GM19372 (cell line): Measurements from ENCODE around the gene MEIS2.
"Not testable (repeated sequence)": the region's sequence is repeated elsewhere in the genome, so short reads cannot be mapped to it uniquely, and the experiment has no call there.

ENCODE experiments used
- ATAC-seq: cut with Tn5 transposase; IDR thresholded peaks from one replicate; pipeline ENCODE4 v1.9.1; 2021; ENCODE audit warnings: mild to moderate bottlenecking, low read depth, moderate library complexity; ENCODE audit not compliant: unreplicated experiment

Gene MEIS2

DNA sequence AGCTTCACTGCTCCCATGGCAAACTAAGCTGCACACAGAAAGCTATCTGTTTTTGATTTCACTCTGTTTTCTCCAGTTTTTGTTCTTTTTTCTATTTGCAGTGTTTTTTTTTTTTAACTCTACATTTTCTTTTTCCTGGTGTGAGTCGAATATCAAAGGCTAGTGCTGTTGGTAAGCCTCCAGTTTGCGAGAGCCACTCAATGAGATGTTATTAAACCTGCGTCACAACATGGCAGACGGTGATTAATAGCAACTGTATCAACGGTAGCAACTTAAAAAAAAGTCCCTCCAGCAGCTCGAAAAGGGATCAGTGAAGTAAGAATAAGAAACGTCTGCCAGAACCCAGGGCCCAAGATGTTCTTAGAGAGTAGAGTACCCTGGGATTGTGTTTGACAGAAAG lies 84.1 kb downstream of the MEIS2 start:
- ATAC-seq = no peak

DNA sequence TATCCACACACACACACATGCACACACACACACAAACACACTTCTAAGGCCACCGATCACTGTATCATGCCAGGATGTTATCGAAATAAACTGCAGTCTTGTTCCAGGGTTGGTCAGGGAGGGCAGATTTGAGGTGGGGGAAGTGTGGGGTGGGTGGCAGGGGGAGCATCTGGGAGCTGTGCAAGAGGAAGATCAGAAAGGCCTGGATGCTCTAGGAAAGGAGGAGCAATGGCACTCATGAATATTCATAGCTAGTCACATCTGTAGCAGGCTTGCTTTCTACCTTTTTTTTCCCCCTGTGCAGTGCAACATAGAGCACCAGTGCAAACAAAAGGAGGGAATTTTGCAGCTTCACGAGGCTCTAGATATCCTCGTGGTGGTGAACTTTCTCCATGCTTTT lies 84.9 kb downstream of the MEIS2 start:
- no peak for ATAC-seq

DNA sequence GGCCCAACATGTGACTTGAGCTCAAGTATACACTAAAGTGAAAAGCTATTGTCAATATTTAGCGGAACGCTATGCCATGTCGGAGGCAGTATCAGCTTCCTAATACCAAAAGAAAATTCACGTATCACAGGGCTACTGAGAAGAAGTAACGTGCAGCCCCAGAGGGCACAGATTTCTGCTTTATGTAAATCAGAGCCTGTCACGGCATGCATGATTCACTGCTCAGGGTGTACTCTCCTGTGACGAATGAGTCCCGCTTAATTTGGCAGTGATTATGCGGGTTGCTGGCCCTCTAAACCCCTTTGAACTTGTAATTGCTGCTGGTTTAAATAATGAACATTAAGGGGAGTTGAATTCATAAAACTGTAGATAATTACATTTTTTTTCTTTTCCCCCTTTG lies 85.3 kb downstream of the MEIS2 start:
- ATAC-seq = no peak

DNA sequence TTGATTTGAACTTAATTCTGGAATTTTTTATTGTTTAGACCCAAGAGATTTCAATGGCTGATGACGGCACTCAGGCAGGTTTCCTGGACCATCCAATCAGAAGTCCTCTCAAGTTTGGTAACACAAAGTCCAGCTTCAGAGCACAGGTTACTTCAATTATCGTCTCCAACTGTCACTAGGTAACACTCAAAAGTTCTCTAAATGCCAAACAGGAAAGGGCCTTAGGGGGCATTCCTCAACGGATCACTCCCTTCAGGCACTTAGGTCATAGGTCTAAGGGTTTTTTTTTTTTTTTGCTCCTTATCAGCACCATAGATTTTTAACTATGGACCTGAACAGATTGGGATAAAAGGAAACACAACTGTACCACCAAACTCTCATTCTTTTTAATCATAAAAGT lies 85.8 kb downstream of the MEIS2 start:
- ATAC-seq = no peak

DNA sequence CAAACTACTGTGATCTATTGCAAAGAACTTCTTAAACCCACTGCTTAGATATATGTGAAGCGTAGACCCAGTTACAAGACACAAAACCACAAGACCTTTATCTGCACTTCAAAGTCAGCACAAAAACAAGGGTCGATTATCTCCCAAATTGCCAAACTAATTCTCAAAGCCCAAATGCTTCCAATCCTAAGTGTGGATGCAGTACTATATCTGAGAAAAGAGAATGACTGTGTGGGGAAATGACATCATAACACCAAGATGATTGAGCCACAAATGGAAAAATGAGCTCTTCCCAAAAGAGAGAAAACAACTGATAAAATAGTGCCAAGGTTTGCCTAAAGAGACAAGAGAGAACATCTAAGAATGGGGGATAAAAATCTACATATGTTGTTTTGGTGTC lies 86.2 kb downstream of the MEIS2 start:
- no peak for ATAC-seq

DNA sequence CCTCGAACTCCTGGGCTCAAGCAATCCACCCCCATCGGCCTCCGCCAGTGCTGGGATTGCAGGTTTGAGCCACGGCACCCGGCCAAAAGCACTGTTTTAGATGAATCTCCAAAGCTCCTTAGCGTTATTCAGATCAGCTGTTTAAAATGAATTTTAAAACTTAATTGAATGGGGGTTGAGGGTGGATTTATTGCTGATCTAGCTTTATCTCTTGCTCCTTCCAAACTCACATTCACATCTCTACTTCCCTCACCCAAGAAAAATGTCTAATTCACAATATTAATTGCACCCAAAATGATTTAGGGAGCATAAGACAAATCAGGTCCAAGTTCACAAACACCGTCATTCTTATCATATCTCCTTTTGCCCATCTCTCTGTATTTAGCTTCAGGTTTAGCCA lies 89.8 kb downstream of the MEIS2 start:
- no peak for ATAC-seq

DNA sequence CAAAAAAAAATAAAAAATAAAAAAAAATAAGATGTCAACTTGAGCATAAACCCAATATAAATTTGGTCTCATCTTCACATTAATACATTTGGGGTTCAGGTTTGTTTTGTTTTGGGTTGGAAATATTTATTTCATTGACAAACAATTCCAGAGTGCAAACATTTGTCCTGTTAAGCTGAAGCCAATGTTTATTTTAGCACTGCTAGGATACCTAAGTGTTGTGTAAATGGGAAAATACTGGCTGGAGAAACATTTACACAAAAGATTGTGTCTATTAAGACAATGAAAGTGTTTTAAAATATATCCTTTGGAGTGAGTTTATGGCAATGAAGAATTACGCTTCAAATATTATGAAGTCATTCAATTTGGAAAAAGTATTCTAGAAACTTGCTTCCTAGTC lies 91.1 kb downstream of the MEIS2 start:
- no peak for ATAC-seq

DNA sequence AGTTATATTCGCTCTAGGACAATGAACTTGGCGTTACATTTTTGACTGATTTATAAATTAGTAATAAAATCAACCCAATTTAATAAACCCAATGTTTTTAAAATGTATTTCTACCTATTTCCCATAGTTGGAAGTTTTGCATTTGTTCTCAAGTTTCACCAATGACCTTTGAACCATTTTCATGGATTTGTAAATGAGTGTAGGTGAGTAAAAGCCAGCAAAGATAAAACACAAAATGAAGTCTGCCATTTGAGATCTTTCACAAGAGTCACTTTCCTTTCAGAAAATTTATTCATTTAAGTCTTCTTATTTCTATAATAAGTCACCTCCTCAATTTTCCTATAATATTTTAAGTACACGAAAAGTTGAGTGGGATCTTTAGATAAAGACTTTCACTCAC lies 92.1 kb downstream of the MEIS2 start:
- no peak for ATAC-seq

DNA sequence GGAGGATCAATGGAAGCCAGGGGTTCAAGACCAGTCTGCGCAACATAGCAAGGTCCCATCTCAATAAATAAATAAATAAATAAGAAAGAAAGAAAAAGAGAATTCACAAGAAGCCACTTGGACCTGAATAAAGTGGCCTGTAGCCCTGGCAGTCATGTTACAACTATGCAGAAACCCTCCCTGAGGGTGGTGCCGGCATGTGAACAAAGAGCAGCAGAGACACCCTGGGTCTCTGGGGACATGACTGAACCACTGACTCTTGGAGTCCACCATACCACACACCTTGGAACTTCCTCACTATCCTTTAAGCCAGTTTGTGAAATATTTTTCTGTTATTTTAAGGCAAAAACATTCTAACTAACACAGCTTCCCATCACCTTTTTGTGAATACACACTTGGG lies 93.0 kb downstream of the MEIS2 start:
- ATAC-seq = no peak

DNA sequence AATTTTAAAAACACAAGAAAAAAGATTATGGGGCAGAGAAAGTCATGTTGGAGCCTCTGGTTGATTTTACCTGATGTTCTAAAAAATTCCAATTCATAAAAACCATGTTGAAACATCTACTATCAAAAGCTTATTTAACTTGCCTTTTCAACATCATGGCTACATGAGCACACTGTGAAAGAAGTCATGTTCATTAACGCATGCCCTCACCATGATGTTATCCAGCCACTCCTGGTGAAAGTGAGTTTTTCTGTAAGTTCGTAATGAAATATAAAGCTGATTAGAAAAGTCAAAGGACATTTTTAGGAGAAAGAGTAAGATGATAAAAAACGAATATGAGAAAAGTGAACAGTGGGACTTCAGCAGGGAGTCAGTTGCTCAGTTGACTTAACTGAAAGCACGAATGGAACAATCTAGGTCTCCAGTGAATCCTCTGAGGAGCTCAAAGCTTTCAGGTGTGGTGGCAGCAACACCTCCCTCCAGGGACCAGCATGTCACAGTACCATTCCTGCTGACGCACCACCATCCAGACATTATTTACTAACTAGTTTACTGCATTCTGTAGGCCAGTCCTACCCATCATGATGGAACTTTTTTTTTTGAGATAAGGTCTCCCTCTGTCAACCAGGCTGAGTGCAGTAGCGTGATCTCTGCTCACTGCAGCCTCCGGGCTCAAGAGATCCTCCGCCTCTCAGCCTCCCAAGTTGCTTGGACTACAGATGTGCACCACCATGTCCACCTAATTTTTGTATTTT lies 95.2 kb downstream of the MEIS2 start:
- no peak for ATAC-seq

DNA sequence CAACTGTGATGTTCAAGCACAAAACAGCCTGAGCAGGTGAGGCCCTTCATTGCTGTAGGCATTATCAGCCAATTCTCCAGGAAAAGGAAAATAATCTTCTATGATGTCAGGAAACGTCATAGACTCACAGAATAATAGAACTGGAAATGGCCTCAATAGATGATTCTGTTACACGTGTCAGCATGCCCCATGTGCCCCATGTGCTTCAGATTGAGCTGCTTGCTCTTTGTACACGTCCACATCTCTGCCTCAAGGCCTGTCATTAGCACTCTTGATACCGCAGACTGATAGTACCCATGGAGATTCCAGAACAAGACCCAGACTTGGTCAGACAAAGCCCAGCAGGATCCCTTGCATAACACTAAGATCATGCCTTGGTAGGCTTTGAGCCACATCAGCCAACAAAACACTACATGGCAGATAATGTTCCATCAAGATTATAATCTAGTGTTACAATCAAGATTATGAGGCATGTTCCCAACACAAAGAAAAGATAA lies 95.9 kb downstream of the MEIS2 start:
- no peak for ATAC-seq

DNA sequence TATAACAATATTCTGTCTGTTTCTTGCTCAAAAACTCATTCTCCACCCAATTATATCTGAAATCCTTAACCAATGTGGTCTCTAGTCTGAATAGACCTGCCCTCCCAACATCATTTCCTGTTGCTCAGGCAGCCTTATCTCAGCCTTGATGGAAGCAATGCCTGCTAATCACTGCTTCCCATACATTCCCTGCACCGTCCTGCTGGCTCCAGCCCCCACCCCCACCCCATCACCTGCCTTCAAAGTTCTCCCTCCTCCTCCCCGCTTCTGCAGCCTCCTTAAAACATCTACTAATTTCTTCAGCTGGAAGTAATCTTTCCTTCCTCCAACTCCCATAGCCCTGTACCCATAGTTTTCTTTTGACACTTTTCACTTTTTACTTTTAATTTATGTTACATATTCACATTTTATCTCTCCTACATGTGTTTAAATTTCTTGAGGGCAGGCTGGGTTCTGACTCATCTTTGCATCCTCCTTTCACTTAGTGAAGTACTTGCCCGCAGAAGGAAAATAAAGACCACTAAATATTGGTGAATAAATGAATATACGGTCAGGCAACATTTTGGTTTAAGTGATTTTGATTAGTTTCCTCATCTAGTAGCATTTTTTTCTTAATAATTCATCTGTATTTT lies 98.2 kb downstream of the MEIS2 start:
- ATAC-seq = no peak

DNA sequence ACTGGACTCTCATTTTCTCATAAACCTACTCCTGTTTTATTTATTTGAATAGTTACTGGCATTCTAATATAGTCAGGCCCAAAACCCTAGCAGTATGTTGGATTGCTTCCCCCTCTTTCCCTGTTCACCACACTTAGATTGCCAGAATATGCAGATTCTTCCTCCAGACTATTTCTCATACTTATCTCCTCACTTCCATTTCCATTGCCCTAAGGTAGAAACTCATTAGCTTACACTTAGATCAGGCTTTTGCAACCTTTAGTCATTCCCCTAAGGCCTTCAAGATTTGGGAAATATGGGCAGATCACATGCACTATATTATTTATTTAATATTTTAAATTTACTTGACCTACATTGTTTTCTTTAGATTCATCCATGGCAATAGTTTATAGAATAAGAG lies 98.9 kb downstream of the MEIS2 start:
- ATAC-seq = no peak

DNA sequence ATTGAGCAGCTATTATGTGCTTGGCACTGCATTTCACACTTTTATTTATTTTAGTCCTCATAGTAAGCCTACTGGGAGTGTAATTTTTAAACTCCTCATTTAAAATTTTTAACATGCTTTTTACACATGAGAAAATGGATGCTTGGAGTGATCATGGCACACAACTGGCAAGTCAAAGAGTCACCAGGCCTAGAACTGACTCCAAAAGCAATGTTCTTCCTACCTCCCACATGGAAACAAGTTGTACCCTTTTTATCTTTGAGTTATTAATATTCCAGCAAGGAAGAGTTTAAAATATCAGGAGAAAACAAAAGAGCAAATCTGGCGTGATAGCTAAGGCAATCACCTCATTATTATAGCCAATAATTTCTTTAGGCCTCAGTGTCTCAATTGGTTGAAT lies 100.6 kb downstream of the MEIS2 start:
- ATAC-seq = no peak

DNA sequence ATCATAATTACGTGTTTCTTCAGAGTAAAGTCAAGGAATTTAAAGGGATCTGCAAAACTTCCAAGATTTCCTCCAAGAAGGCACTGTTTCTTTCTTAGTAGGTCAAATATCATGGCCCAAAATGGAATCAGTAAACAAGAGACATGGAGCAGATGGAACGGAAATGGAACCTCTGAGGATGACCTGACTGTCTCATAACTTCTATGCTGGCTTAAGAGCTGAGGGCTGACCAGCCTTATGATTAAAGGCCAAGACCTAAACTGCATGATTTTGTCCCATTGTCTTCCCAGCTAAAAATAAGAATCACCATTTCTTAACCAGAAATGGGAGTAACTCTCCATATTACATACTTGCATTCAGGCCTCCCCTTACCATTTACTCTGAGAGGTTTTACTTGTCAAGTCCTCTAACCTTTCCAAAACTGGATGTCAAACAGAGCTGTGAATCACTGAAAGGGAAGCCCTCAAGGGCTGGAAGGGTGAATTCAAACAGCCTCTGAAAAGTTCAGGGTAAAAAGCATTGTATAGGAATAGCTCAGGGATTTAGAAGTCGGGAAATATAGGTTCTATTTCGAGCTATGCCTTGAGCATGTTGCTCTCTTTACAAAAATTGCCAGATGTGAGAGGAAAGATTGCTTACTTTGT lies 103.7 kb downstream of the MEIS2 start:
- no peak for ATAC-seq

DNA sequence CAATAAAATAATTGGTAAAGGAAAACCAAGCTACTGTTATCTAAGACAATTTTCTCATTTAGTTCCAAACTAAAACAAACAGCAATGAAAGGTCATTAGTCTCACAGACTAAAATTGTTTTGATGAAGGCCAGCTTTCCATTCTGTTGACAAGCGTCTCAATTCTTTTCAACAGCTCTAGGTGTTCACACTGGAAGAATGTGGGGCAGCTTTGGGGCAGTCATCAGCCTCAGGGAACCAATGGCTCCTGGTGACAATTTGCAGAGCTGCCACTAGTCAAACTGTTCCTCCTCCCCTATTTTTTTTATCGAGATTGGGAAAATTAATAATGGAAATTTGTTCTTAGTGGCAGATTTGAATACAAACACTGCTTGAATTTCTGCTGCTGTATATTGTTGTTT lies 104.2 kb downstream of the MEIS2 start:
- ATAC-seq = no peak

DNA sequence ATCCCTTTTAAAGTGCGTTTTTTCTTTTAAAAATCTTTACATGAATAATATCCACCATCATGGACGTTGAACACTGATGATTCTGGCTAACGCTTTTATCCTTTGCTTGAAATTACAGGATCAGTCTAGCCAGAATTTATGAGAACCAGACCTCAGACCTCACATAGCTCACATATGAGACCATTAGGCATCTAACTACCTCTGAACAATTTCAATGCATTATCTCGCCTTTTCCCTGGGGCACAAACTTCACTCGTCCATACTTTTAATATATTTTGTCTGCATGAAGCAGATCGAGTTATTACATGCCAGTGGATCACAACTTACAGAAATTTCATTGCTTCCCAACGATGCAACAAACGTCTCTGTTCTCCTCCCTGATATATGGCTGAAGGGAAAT lies 105.6 kb downstream of the MEIS2 start:
- ATAC-seq = no peak

DNA sequence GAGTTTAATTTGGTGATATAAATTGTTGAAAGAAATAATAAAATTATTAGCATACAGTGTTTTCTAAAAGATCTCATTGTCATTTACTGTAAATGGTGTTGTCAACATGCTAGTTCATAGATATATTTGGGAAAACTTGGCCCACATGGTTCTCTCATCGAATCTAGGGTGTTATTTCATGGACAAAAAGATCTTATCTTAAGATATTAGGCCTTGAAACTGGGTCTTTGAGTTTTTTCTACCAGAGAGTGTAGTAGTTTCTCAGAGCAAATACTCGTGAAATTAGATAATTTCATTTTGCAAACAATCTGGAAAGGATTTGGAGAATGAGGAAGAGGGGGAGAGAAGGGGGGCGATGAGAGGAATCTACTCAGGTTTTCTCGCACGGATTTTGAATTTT lies 107.9 kb downstream of the MEIS2 start:
- no peak for ATAC-seq

DNA sequence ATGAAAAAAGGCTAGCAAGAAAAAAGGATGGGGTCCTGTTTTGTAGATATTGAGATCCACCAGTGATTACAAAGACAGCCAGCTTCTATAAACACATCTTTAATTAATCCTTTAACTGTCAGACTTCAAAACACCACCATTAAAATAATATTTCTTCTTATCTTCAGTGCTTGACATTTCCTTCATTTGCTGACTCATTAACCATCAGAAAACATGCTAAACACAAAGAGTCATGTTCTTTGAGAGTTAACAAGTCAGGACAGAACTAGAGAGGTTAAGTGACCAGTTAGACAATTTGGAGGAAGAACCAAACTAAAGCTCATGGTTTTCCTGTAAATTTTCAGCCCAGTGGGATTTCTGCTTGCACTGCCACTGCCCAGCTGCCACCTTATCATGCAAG lies 111.4 kb downstream of the MEIS2 start:
- no peak for ATAC-seq

DNA sequence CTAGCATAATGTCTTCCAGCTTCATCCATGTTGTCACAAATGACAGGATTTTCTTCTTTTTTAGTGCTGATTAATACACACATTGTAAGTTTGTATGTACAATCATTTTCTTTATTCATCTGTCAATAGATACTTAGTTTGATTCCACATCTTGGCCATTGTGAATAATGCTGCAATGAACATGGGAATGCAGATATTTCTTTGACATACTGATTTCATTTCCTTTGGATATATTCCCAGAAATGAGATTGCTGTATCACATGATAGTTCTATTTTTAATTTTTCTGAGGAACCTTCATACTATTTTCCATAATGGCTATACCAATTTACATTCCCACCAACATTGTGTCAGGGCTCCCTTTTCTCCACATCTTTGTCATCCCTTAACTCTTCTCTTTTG lies 117.9 kb downstream of the MEIS2 start:
- no peak for ATAC-seq

DNA sequence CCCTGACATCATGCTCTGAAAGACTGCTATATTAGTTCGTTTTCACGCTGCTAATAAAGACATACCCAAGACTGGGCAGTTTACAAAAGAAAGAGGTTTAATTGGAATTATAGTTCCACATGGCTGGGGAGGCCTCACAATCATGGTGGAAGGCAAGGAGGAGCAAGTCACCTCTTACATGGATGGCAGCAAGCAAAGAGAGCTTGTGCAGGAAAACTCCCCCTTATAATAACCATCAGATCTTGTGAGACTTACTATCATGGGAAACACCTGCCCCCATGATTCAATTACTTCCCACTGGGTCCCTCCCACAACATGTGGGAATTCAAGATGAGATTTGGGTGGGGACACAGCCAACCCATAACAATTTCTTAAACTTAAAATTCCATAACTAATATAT lies 120.1 kb downstream of the MEIS2 start:
- not testable (repeated sequence) for ATAC-seq

DNA sequence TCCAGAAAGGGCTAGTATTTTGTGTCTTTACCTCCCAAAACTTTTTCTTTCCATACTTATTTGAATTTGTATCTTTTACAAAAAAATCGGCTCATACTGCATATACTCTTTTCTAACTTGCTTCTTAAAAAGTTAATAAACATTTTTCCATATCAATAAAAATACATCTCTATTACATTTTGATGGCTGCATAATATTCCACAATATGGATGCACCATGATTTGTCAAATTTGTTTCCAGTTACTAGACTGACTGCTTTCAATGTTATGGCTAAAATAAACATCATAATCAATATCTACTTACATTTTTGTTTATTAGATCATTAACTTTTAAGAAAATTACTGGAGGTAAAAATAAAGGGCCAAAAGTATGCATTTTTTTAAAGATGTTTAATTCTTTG lies 121.7 kb downstream of the MEIS2 start:
- no peak for ATAC-seq
